GM18505 (cell line): ENCODE data around the gene ELF1.
"Not testable (repeated sequence)": the region's sequence is repeated elsewhere in the genome, so short reads cannot be mapped to it uniquely, and the experiment has no call there.

Experiments
- ATAC-seq: cut with Tn5 transposase; IDR thresholded peaks from one replicate; pipeline ENCODE4 v1.9.1; 2021; ENCODE audit not compliant: unreplicated experiment
- POLR2A ChIP-seq: IDR thresholded peaks from 4 replicates; pipeline ENCODE4 v1.6.1; 2011; ENCODE audit warnings: borderline replicate concordance; ENCODE audit not compliant: insufficient read depth, insufficient read length; ENCODE audit errors: extremely low read depth

The ELF1 gene

GRCh38 chr13:40946485-40946884, 72.6 kb downstream of the ELF1 start:
- TF ChIP-seq POLR2A = no peak
- ATAC-seq = no peak

GRCh38 chr13:40943073-40943472, 76.0 kb downstream of the ELF1 start:
- no peak for ATAC-seq
- TF ChIP-seq POLR2A = no peak

- no peak for ATAC-seq
- no peak for TF ChIP-seq POLR2A
Observed at GRCh38 chr13:40941581-40941980, 77.5 kb downstream of the ELF1 start.

- no peak for TF ChIP-seq POLR2A
- no peak for ATAC-seq
Observed at GRCh38 chr13:40940841-40941240, 78.3 kb downstream of the ELF1 start.

- no peak for TF ChIP-seq POLR2A
- ATAC-seq = peak; percentile 88
Observed at GRCh38 chr13:40933508-40934204, 85.5 kb downstream of the ELF1 start.

GRCh38 chr13:40932252-40932651, 86.9 kb downstream of the ELF1 start:
- no peak for TF ChIP-seq POLR2A
- ATAC-seq = no peak

- no peak for TF ChIP-seq POLR2A
- no peak for ATAC-seq
Observed at GRCh38 chr13:40931719-40932118, 87.4 kb downstream of the ELF1 start.

GRCh38 chr13:40929883-40930282, 89.2 kb downstream of the ELF1 start:
- ATAC-seq = not testable (repeated sequence)

GRCh38 chr13:40928980-40929379, 90.1 kb downstream of the ELF1 start:
- no peak for TF ChIP-seq POLR2A
- no peak for ATAC-seq

- no peak for ATAC-seq
- TF ChIP-seq POLR2A = no peak
Observed at GRCh38 chr13:40927929-40928328, 91.2 kb downstream of the ELF1 start.

GRCh38 chr13:40923867-40924266, 95.2 kb downstream of the ELF1 start:
- no peak for ATAC-seq
- TF ChIP-seq POLR2A = no peak

- no peak for TF ChIP-seq POLR2A
- no peak for ATAC-seq
Observed at GRCh38 chr13:40922437-40923040, 96.6 kb downstream of the ELF1 start.

- TF ChIP-seq POLR2A = no peak
- ATAC-seq = no peak
Observed at GRCh38 chr13:40920826-40921225, 98.3 kb downstream of the ELF1 start.

- not testable (repeated sequence) for ATAC-seq
Observed at GRCh38 chr13:40919901-40920300, 99.2 kb downstream of the ELF1 start.

GRCh38 chr13:40916207-40916998, 102.7 kb downstream of the ELF1 start:
- ATAC-seq = no peak
- no peak for TF ChIP-seq POLR2A

GRCh38 chr13:40914863-40915262, 104.3 kb downstream of the ELF1 start:
- ATAC-seq = not testable (repeated sequence)
